ENCODE measurements around the gene LGALSL. TPM values are rescaled to one million over a fixed set of nuclear protein-coding genes. Genes with fewer than 3 reads are reported as not detected.
"Not testable (repeated sequence)": the region's sequence is repeated elsewhere in the genome, so short reads cannot be mapped to it uniquely, and the experiment has no call there.

The LGALSL gene
- total and polyA plus RNA-seq, 2 donors (not counting 1 experiment from before 2014, with no cell fraction given): 0.40 to 1.8 TPM

DNA sequence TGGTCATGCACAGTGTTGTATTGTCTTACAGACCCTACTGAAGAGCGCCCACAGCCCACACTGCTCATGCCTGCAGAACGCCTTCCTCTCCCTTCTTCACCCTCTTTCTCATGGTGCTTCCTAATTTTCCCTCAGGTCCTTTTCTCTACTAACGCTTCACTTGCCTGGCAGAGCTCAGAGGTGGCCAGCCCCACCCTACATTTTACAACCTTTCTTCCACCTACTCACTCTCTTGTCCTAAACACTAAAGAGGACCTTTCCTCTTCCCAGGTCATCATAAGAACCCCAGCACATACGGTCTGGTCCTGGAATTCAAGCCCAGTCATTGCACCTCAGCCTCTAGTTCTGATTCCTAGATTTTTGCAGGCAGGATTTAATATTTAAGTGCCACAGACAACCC is 11.7 kb upstream of the LGALSL start:
- H3K9me3 Mint-ChIP-seq (ENCODE audit: insufficient read depth): no peaks in the 10 kb centered on the region

DNA sequence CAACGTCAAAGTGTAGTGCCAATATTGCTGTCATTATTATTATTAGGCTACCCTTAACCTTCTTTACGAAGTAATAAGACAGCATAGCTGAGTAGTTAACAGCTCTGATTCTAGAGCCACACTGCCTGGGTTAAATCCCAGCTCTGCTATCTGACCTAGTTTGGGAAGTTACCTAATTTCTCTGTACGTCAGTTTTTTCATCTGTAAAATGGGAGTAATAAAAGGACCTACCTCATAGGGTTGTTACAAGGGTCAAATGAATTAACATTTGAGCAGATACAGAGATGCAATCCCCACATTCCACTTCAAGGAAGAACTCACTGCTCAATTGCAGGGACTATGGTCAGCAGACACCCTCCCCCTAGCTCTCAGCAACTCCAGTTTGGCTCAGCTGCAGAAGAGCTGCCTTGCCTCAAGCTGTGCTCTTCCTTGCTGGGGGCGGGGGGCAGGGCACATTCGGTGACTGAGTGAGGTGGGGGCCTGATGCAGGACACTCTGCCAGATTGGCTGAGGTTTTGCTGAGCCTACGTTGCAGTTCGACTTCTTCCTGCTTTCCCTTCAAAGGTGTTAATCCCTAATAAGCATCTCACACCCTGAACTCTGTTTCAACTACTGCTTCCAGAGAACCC is 11.0 kb upstream of the LGALSL start:
- H3K79me2 ChIP-seq (ENCODE audit: control insufficient read depth, insufficient read depth, low read length): no peaks in the 10 kb centered on the region
- H2AFZ ChIP-seq (ENCODE audit: insufficient read depth, low read depth, low read length, poor library complexity, severe bottlenecking): no peak overlapping the region
- intact Hi-C loops (cut with micrococcal nuclease): no loop called here
- peaks cover 0 to 7% (median 0%) of the 10 kb centered on the region in 4 experiments for H3K27me3 ChIP-seq (replicated peaks in 1 of 4; ENCODE audit: control extremely low read depth in 1 of 4, control insufficient read depth in 3 of 4, insufficient read depth in 4 of 4, low read length in 3 of 4)
- no peak overlapping the region for H3K9ac ChIP-seq (ENCODE audit: low read length)
- H3K9me3 ChIP-seq (ENCODE audit: control extremely low read depth in 1 of 3, control insufficient read depth in 2 of 3, insufficient read depth in 1 of 3, low read length in 2 of 3): peaks cover 0 to 1% (median 0%) of the 10 kb centered on the region in 3 donors
- H4K20me1 ChIP-seq (ENCODE audit: control insufficient read depth, insufficient read depth, low read length, poor library complexity, severe bottlenecking): no peaks in the 10 kb centered on the region
- ATAC-seq (ENCODE audit: low read depth) (no peak), DNase-seq (no peak)
- H3K4me1 ChIP-seq (ENCODE audit: control insufficient read depth in 2 of 2, insufficient read depth in 2 of 2, low read length in 2 of 2): no peaks in the 10 kb centered on the region
- no peaks in the 10 kb centered on the region for H3K4me1 Mint-ChIP-seq
- H3K4me2 ChIP-seq (replicated peaks; ENCODE audit: low read depth, low read length, poor library complexity, severe bottlenecking): no peak overlapping the region
- CTCF ChIA-PET: no interaction called here
- H3K36me3 ChIP-seq (replicated peaks in 1 of 2; ENCODE audit: control extremely low read depth in 1 of 2, control insufficient read depth in 1 of 2, extremely low read depth in 1 of 2, insufficient read depth in 2 of 2, low read length in 1 of 2): no peaks in the 10 kb centered on the region
- POLR2A ChIA-PET: no interaction called here
- no peak overlapping the region for H3K4me3 Mint-ChIP-seq
- no peak overlapping the region for H3K27ac Mint-ChIP-seq
- H3K4me3 ChIP-seq (ENCODE audit: control extremely low read depth in 1 of 5, extremely low read depth in 1 of 5, insufficient read depth in 1 of 5, low read depth in 2 of 5, low read length in 4 of 5): no peak overlapping the region
- H3K9me3 Mint-ChIP-seq (ENCODE audit: insufficient read depth): no peaks in the 10 kb centered on the region
- H3K27ac ChIP-seq (ENCODE audit: low read length in 2 of 2): no peak overlapping the region
- WGBS (ENCODE audit: insufficient coverage): no CpG with 5 or more reads among the region's 7 CpGs
- H3K27me3 Mint-ChIP-seq: peaks cover 29% of the 10 kb centered on the region
- TF ChIP-seq, protein P1, sequence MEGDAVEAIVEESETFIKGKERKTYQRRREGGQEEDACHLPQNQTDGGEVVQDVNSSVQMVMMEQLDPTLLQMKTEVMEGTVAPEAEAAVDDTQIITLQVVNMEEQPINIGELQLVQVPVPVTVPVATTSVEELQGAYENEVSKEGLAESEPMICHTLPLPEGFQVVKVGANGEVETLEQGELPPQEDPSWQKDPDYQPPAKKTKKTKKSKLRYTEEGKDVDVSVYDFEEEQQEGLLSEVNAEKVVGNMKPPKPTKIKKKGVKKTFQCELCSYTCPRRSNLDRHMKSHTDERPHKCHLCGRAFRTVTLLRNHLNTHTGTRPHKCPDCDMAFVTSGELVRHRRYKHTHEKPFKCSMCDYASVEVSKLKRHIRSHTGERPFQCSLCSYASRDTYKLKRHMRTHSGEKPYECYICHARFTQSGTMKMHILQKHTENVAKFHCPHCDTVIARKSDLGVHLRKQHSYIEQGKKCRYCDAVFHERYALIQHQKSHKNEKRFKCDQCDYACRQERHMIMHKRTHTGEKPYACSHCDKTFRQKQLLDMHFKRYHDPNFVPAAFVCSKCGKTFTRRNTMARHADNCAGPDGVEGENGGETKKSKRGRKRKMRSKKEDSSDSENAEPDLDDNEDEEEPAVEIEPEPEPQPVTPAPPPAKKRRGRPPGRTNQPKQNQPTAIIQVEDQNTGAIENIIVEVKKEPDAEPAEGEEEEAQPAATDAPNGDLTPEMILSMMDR (IDR thresholded peaks at IDR 0.05): no peak
- TF ChIP-seq EZH2 (IDR thresholded peaks at IDR 0.05; ENCODE audit: borderline replicate concordance, insufficient read depth, low read depth, low read length, poor library complexity, severe bottlenecking): no peak

More for the DNA sequence above, 11.7 kb upstream of the LGALSL start:
- H3K4me3 Mint-ChIP-seq: no peak overlapping the region
- H3K9ac ChIP-seq (ENCODE audit: low read length): no peak overlapping the region
- no peak overlapping the region for H3K27ac ChIP-seq (ENCODE audit: low read length in 2 of 2)
- 98% methylated on average over 4 of the region's 4 CpGs for WGBS (ENCODE audit: insufficient coverage)
- ChIA-PET CTCF (no interaction called here), POLR2A (no interaction called here)
- no peaks in the 10 kb centered on the region for H3K79me2 ChIP-seq (ENCODE audit: control insufficient read depth, insufficient read depth, low read length)
- no peaks in the 10 kb centered on the region for H3K4me1 ChIP-seq (ENCODE audit: control insufficient read depth in 2 of 2, insufficient read depth in 2 of 2, low read length in 2 of 2)
- no peak overlapping the region for H3K4me2 ChIP-seq (replicated peaks; ENCODE audit: low read depth, low read length, poor library complexity, severe bottlenecking)
- H3K9me3 ChIP-seq (ENCODE audit: control extremely low read depth in 1 of 3, control insufficient read depth in 2 of 3, insufficient read depth in 1 of 3, low read length in 2 of 3): peaks cover 0 to 1% (median 0%) of the 10 kb centered on the region in 3 donors
- intact Hi-C loops (cut with micrococcal nuclease): no loop called here
- H4K20me1 ChIP-seq (ENCODE audit: control insufficient read depth, insufficient read depth, low read length, poor library complexity, severe bottlenecking): no peaks in the 10 kb centered on the region
- H3K27me3 ChIP-seq (replicated peaks in 1 of 4; ENCODE audit: control extremely low read depth in 1 of 4, control insufficient read depth in 3 of 4, insufficient read depth in 4 of 4, low read length in 3 of 4): peaks cover 0 to 7% (median 0%) of the 10 kb centered on the region in 4 experiments
- TF ChIP-seq, protein P1 (IDR thresholded peaks at IDR 0.05): no peak
- TF ChIP-seq EZH2 (IDR thresholded peaks at IDR 0.05; ENCODE audit: borderline replicate concordance, insufficient read depth, low read depth, low read length, poor library complexity, severe bottlenecking): no peak
- no peak overlapping the region for H3K4me3 ChIP-seq (ENCODE audit: control extremely low read depth in 1 of 5, extremely low read depth in 1 of 5, insufficient read depth in 1 of 5, low read depth in 2 of 5, low read length in 4 of 5)
- H3K27ac Mint-ChIP-seq: no peak overlapping the region
- DNase-seq (no peak), ATAC-seq (ENCODE audit: low read depth) (no peak)
- H2AFZ ChIP-seq (ENCODE audit: insufficient read depth, low read depth, low read length, poor library complexity, severe bottlenecking): no peak overlapping the region
- peaks cover 30% of the 10 kb centered on the region for H3K27me3 Mint-ChIP-seq
- H3K4me1 Mint-ChIP-seq: no peaks in the 10 kb centered on the region
- H3K36me3 ChIP-seq (replicated peaks in 1 of 2; ENCODE audit: control extremely low read depth in 1 of 2, control insufficient read depth in 1 of 2, extremely low read depth in 1 of 2, insufficient read depth in 2 of 2, low read length in 1 of 2): no peaks in the 10 kb centered on the region

DNA sequence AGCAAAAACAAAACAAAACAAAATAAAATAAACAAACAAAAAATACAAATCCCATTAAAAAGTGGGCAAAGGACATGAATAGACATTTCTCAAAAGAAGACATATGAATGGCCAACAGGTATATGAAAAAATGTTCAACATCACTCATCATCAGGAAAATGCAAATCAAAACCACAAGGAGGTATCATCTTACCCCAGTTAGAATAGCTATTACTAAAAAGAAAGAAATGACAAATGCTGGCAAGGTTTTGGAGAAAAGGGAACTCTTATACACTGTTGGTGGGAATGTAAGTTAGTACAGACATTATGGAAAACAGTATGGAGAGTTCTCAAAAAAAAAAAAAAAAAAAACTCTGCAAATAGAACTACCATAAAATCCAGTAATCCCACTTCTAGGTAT is 8.0 kb upstream of the LGALSL start:
- H3K27ac Mint-ChIP-seq; DNase-seq; H3K9ac ChIP-seq (ENCODE audit: low read length); H3K79me2 ChIP-seq (ENCODE audit: control insufficient read depth, insufficient read depth, low read length); H3K27ac ChIP-seq (ENCODE audit: low read length in 2 of 2); H3K4me2 ChIP-seq (replicated peaks; ENCODE audit: low read depth, low read length, poor library complexity, severe bottlenecking); H3K36me3 ChIP-seq (replicated peaks in 1 of 2; ENCODE audit: control extremely low read depth in 1 of 2, control insufficient read depth in 1 of 2, extremely low read depth in 1 of 2, insufficient read depth in 2 of 2, low read length in 1 of 2); H3K9me3 Mint-ChIP-seq (ENCODE audit: insufficient read depth); H2AFZ ChIP-seq (ENCODE audit: insufficient read depth, low read depth, low read length, poor library complexity, severe bottlenecking); H3K4me3 ChIP-seq (ENCODE audit: control extremely low read depth in 1 of 5, extremely low read depth in 1 of 5, insufficient read depth in 1 of 5, low read depth in 2 of 5, low read length in 4 of 5); H3K9me3 ChIP-seq (ENCODE audit: control extremely low read depth in 1 of 3, control insufficient read depth in 2 of 3, insufficient read depth in 1 of 3, low read length in 2 of 3); H3K4me1 ChIP-seq (ENCODE audit: control insufficient read depth in 2 of 2, insufficient read depth in 2 of 2, low read length in 2 of 2); H3K4me3 Mint-ChIP-seq; H3K4me1 Mint-ChIP-seq; intact Hi-C loops (cut with micrococcal nuclease); POLR2A ChIA-PET; ATAC-seq (ENCODE audit: low read depth); H4K20me1 ChIP-seq (ENCODE audit: control insufficient read depth, insufficient read depth, low read length, poor library complexity, severe bottlenecking); H3K27me3 ChIP-seq (replicated peaks in 1 of 4; ENCODE audit: control extremely low read depth in 1 of 4, control insufficient read depth in 3 of 4, insufficient read depth in 4 of 4, low read length in 3 of 4): not testable (repeated sequence)
- CTCF ChIA-PET: interaction anchor here (2.3 kb wide), 1 partner anchor 42 kb away, joined by 7 read pairs; no protein-coding TSS in a partner anchor
- H3K27me3 Mint-ChIP-seq: peaks cover 18% of the 10 kb centered on the region
